ENCODE measurements around the gene RAPGEF1.

DNA sequence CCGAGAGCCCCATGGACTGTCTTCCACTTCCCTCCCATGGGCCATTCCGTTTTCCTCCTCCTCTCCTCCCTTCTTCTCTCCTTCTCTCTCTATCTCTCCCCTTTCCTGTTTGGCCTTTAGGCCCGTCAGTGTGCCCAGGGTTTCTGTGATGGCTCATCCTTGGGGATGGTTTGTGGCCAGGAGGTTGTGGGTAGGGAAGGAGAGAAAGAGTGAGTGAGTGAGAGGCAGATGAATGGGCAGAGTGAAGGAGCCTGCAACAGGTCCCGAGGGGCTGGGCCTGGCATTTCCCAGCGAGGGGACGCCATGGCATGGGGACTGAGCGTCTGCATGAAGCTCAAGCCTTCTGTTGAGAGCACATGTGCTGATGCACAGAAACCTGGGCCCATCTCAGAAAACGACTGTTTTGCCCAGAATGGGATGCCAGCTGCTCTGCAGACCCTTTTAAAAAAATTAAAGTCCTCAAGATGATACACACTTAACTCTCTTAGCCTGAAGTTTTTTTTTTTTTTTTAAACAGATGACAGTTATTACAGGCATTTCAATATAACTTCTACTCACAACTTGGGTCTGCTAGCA, 125.4 kb downstream of the RAPGEF1 start:
- TF ChIP-seq, protein P1, sequence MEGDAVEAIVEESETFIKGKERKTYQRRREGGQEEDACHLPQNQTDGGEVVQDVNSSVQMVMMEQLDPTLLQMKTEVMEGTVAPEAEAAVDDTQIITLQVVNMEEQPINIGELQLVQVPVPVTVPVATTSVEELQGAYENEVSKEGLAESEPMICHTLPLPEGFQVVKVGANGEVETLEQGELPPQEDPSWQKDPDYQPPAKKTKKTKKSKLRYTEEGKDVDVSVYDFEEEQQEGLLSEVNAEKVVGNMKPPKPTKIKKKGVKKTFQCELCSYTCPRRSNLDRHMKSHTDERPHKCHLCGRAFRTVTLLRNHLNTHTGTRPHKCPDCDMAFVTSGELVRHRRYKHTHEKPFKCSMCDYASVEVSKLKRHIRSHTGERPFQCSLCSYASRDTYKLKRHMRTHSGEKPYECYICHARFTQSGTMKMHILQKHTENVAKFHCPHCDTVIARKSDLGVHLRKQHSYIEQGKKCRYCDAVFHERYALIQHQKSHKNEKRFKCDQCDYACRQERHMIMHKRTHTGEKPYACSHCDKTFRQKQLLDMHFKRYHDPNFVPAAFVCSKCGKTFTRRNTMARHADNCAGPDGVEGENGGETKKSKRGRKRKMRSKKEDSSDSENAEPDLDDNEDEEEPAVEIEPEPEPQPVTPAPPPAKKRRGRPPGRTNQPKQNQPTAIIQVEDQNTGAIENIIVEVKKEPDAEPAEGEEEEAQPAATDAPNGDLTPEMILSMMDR (IDR thresholded peaks at IDR 0.05), result no peak
- TF ChIP-seq POLR2A (IDR thresholded peaks at IDR 0.05), result no peak

Measured in uterus (tissue), 2 donors.